Endothelial cell (in vitro differentiated cells): ENCODE measurements around the gene ISOC1. TPM values are rescaled to one million over a fixed set of nuclear protein-coding genes. Genes with fewer than 3 reads are reported as not detected.

ENCODE experiments used
- DNase-seq: peaks from one replicate; pipeline ENCODE4 v3.0.0; 2021; ENCODE audit warnings: low spot score
- H3K27ac Mint-ChIP-seq: one replicate; pipeline ENCODE4 v1.8.0; 2021; ENCODE audit warnings: mixed read lengths, inconsistent platforms; ENCODE audit not compliant: unreplicated experiment
- H3K27me3 Mint-ChIP-seq: one replicate; pipeline ENCODE4 v1.8.0; 2021; ENCODE audit warnings: mild to moderate bottlenecking, moderate library complexity, mixed read lengths, inconsistent platforms; ENCODE audit not compliant: unreplicated experiment
- H3K36me3 Mint-ChIP-seq: one replicate; pipeline ENCODE4 v1.8.0; 2021; ENCODE audit warnings: mild to moderate bottlenecking, low read depth, mixed read lengths, inconsistent platforms; ENCODE audit not compliant: unreplicated experiment
- H3K4me1 Mint-ChIP-seq: one replicate; pipeline ENCODE4 v1.8.0; 2021; ENCODE audit warnings: mild to moderate bottlenecking, mixed read lengths, inconsistent platforms; ENCODE audit not compliant: unreplicated experiment
- H3K4me3 Mint-ChIP-seq: one replicate; pipeline ENCODE4 v1.8.0; 2021; ENCODE audit warnings: mild to moderate bottlenecking, mixed read lengths, inconsistent platforms; ENCODE audit not compliant: unreplicated experiment
- H3K9me3 Mint-ChIP-seq: one replicate; pipeline ENCODE4 v1.8.0; 2021; ENCODE audit warnings: mixed read lengths, inconsistent platforms; ENCODE audit not compliant: unreplicated experiment
- total RNA-seq: library from RNA; stranded (reverse); fragmentation: NEBNext Ultra II Directional; extraction: Animal tissue kit (Norgen Biotek cat#: 25700); gene quantifications from one replicate; pipeline ENCODE4 v1.2.1, GENCODE V29; 2021; ENCODE audit not compliant: unreplicated experiment
- TF ChIP-seq, protein P1 (sequence below): fragments of 200-600 bp; sonication (generic); IDR thresholded peaks from one replicate; pipeline ENCODE4 v1.5.0; 2021; ENCODE audit warnings: antibody characterized with exemption; ENCODE audit not compliant: unreplicated experiment

The ISOC1 gene
- total RNA-seq, 1 donor from 2014 or later, result 32.4 TPM

- no peak for DNase-seq
These were observed 25.6 kb downstream of the ISOC1 start for GRCh38 chr5:129120158-129120581.

DNA sequence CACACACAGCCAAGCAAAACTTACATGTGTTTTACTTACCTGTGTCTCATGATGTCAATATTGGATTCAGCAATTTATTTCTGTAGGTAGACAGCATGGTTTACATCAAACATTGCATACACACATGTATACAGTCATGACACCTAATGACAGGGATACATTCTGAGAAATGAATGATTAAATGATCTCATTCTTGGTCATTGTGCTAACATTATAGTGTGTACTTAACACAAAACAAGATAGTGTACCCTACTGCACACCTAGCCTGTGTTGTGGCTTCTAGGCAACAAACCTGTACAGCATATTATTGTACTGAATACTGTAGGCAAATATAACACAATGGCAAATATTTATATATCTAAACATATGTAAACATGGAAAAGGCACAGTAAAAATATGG is 28.0 kb downstream of the ISOC1 start:
- Mint-ChIP-seq H3K4me1 (peaks cover 8% of the 10 kb centered on the region), H3K9me3 (no peaks in the 10 kb centered on the region), H3K4me3 (no peak overlapping the region), H3K27ac (no peak overlapping the region), H3K36me3 (no peaks in the 10 kb centered on the region), H3K27me3 (no peaks in the 10 kb centered on the region)
- no peak for DNase-seq
- TF ChIP-seq, protein P1, sequence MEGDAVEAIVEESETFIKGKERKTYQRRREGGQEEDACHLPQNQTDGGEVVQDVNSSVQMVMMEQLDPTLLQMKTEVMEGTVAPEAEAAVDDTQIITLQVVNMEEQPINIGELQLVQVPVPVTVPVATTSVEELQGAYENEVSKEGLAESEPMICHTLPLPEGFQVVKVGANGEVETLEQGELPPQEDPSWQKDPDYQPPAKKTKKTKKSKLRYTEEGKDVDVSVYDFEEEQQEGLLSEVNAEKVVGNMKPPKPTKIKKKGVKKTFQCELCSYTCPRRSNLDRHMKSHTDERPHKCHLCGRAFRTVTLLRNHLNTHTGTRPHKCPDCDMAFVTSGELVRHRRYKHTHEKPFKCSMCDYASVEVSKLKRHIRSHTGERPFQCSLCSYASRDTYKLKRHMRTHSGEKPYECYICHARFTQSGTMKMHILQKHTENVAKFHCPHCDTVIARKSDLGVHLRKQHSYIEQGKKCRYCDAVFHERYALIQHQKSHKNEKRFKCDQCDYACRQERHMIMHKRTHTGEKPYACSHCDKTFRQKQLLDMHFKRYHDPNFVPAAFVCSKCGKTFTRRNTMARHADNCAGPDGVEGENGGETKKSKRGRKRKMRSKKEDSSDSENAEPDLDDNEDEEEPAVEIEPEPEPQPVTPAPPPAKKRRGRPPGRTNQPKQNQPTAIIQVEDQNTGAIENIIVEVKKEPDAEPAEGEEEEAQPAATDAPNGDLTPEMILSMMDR, result no peak

More at GRCh38 chr5:129120158-129120581, 25.6 kb downstream of the ISOC1 start:
- Mint-ChIP-seq H3K36me3 (no peaks in the 10 kb centered on the region), H3K27me3 (no peaks in the 10 kb centered on the region), H3K4me1 (peaks cover 2% of the 10 kb centered on the region), H3K9me3 (no peaks in the 10 kb centered on the region), H3K4me3 (no peak overlapping the region), H3K27ac (no peak overlapping the region)
- TF ChIP-seq, protein P1, result no peak

DNA sequence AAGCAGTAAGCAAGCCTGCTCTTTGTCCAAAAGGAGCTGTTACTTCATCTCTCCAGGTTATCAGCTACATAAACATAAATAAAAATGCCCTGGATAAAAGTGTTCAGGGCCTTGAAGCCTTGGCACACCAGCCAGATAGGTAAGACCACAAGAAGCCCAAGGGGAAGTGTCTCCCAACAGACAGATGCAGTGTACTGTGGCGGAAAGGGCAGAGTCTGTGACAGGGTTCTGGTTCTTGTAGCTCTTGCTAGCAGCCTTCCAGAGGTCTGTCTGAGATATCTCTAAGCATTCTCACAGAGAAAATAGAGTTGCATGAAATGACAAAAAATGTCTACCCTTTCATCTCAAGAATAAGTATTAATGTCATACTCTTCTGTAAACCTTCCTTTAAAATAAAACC is 30.1 kb downstream of the ISOC1 start:
- H3K4me1 Mint-ChIP-seq, result peaks cover 6% of the 10 kb centered on the region
- TF ChIP-seq, protein P1, result no peak
- no peaks in the 10 kb centered on the region for H3K9me3 Mint-ChIP-seq
- H3K4me3 Mint-ChIP-seq, result no peak overlapping the region
- no peaks in the 10 kb centered on the region for H3K27me3 Mint-ChIP-seq
- DNase-seq, result no peak
- H3K27ac Mint-ChIP-seq, result no peak overlapping the region
- H3K36me3 Mint-ChIP-seq, result no peaks in the 10 kb centered on the region

DNA sequence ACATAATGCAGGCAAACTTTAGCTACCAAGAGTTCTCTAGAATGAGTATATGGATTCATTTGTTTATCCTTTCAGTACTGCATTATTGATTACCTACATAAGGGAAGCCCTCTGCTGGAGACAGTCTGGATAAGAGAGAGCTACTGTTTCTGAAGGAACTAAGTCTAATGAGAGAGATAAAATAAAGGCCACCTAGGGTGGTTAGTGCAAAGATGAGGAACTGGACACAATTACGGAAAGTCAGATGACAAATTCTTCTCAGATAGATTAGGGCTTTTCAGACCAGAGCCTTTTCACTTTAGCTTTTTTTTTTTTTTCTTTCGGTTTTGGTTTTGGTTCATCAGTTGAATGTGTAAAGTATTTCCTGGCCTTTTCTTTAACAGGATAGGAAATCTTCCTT is 31.3 kb downstream of the ISOC1 start:
- Mint-ChIP-seq H3K27me3 (no peaks in the 10 kb centered on the region), H3K9me3 (no peaks in the 10 kb centered on the region), H3K36me3 (no peaks in the 10 kb centered on the region), H3K27ac (no peak overlapping the region), H3K4me3 (no peak overlapping the region), H3K4me1 (peaks cover 6% of the 10 kb centered on the region)
- no peak for DNase-seq
- TF ChIP-seq, protein P1, result no peak

DNA sequence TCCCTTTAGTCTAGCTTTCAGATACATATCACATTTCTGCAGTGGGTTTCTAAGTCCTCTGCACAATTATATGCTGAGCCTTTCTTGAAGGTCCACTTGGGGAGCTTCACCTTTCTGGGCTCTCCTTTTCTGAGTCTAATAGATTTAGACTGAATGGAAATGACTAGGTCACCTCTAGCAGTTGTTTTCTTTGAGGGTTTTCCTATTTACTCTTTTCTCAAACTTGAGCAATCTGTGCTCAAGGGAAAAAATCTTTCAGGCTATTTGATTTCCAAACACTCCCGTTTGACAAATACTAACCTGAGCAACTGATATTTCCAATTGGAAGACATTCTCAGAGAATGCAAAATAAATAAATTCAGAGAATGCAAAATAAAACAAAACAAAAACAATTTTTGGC is 39.0 kb downstream of the ISOC1 start:
- DNase-seq, result no peak
- no peaks in the 10 kb centered on the region for H3K4me1 Mint-ChIP-seq
- no peak overlapping the region for H3K27ac Mint-ChIP-seq
- H3K9me3 Mint-ChIP-seq, result no peaks in the 10 kb centered on the region
- no peaks in the 10 kb centered on the region for H3K36me3 Mint-ChIP-seq
- no peaks in the 10 kb centered on the region for H3K27me3 Mint-ChIP-seq
- TF ChIP-seq, protein P1, result no peak
- H3K4me3 Mint-ChIP-seq, result no peak overlapping the region
